Activated naive CD4-positive, alpha-beta T cell treated with anti-CD3 and anti-CD28 coated beads for 36 hours (primary cell): ENCODE data around the gene KIAA1217. TPM values are rescaled to one million over a fixed set of nuclear protein-coding genes. Genes with fewer than 3 reads are reported as not detected.

Source experiments
- CTCF ChIA-PET: fragments of 350-600 bp; sonication (Branson Sonifier 250); formaldehyde crosslinking; loops from one replicate; lab custom pipeline; 2021; ENCODE audit warnings: antibody characterized with exemption; lab: Charles Lee
- DNase-seq: peaks from one replicate; pipeline ENCODE4 v3.0.0-alpha.2; 2020
- H3K27ac Mint-ChIP-seq: one replicate; pipeline ENCODE4 v1.8.0; 2021; ENCODE audit warnings: mild to moderate bottlenecking, mixed read lengths
- H3K27me3 Mint-ChIP-seq: one replicate; pipeline ENCODE4 v1.8.0; 2021; ENCODE audit warnings: low read depth, mixed read lengths
- H3K36me3 Mint-ChIP-seq: one replicate; pipeline ENCODE4 v1.8.0; 2021; ENCODE audit warnings: low read depth, mixed read lengths
- H3K4me1 Mint-ChIP-seq: one replicate; pipeline ENCODE4 v1.8.0; 2021; ENCODE audit warnings: low read depth, mixed read lengths
- H3K4me3 Mint-ChIP-seq: one replicate; pipeline ENCODE4 v1.8.0; 2021; ENCODE audit warnings: mild to moderate bottlenecking, moderate library complexity, mixed read lengths
- H3K9me3 Mint-ChIP-seq: one replicate; pipeline ENCODE4 v1.8.0; 2021; ENCODE audit warnings: mixed read lengths
- intact Hi-C: fragments of 100-400 bp; cut with micrococcal nuclease; formaldehyde crosslinking; loops from one replicate; pipeline ENCODE4 v1.15.1; 2023
- microRNA-seq: library from miRNA; unstranded; fragments of <30 nt; microRNA quantifications from one replicate; pipeline ENCODE4 v1.2.0, GENCODE V29; 2022; ENCODE audit warnings: borderline microRNAs expressed, borderline replicate concordance
- total RNA-seq, 2 experiments: library from RNA; stranded (reverse); gene quantifications; one replicate each; pipeline ENCODE4 v1.2.3, GENCODE V29; 2021

The KIAA1217 gene
- total RNA-seq, 2 experiments from 2014 or later, result 0.57 to 0.86 TPM

GRCh38 chr10:24575481-24576002 lies 366.6 kb downstream of the KIAA1217 start:
- H3K36me3 Mint-ChIP-seq, result no peaks in the 10 kb centered on the region
- intact Hi-C loops, result no loop called here
- H3K27me3 Mint-ChIP-seq, result peaks cover 18% of the 10 kb centered on the region
- DNase-seq, result no peak
- CTCF ChIA-PET, result no interaction called here
- H3K27ac Mint-ChIP-seq, result no peak overlapping the region
- peaks cover 10% of the 10 kb centered on the region for H3K4me1 Mint-ChIP-seq
- no peaks in the 10 kb centered on the region for H3K9me3 Mint-ChIP-seq
- H3K4me3 Mint-ChIP-seq, result no peak overlapping the region

GRCh38 chr10:24579448-24579847 lies 370.5 kb downstream of the KIAA1217 start:
- Mint-ChIP-seq H3K9me3 (no peaks in the 10 kb centered on the region), H3K4me1 (peaks cover 10% of the 10 kb centered on the region), H3K4me3 (no peak overlapping the region), H3K27ac (no peak overlapping the region), H3K36me3 (peaks cover 4% of the 10 kb centered on the region), H3K27me3 (peaks cover 10% of the 10 kb centered on the region)
- DNase-seq, result no peak
- CTCF ChIA-PET, result interaction anchor here (0.6 kb wide), 1 partner anchor 22 kb away, joined by 4 read pairs; no protein-coding TSS in a partner anchor
- intact Hi-C loops, result no loop called here

- Mint-ChIP-seq H3K27me3 (peaks cover 7% of the 10 kb centered on the region), H3K4me3 (no peak overlapping the region), H3K36me3 (peaks cover 4% of the 10 kb centered on the region), H3K4me1 (peaks cover 10% of the 10 kb centered on the region), H3K27ac (no peak overlapping the region), H3K9me3 (no peaks in the 10 kb centered on the region)
- CTCF ChIA-PET, result no interaction called here
- no peak for DNase-seq
- intact Hi-C loops, result no loop called here
Measured at GRCh38 chr10:24579906-24580305, 371.0 kb downstream of the KIAA1217 start.

- no peak for DNase-seq
- CTCF ChIA-PET, result no interaction called here
- Mint-ChIP-seq H3K36me3 (peaks cover 30% of the 10 kb centered on the region), H3K9me3 (no peaks in the 10 kb centered on the region), H3K27me3 (no peaks in the 10 kb centered on the region), H3K4me3 (no peak overlapping the region), H3K4me1 (peaks cover 4% of the 10 kb centered on the region), H3K27ac (no peak overlapping the region)
- intact Hi-C loops, result no loop called here
Measured at GRCh38 chr10:24589265-24589664, 380.3 kb downstream of the KIAA1217 start.

- no peak for DNase-seq
- intact Hi-C loops, result no loop called here
Measured at GRCh38 chr10:24590697-24591457, 381.9 kb downstream of the KIAA1217 start.

GRCh38 chr10:24596217-24596930 lies 387.4 kb downstream of the KIAA1217 start:
- Mint-ChIP-seq H3K4me3 (no peak overlapping the region), H3K36me3 (peaks cover 27% of the 10 kb centered on the region), H3K27ac (no peak overlapping the region), H3K27me3 (no peaks in the 10 kb centered on the region), H3K4me1 (peaks cover 4% of the 10 kb centered on the region), H3K9me3 (no peaks in the 10 kb centered on the region)
- CTCF ChIA-PET, result no interaction called here
- intact Hi-C loops, result no loop called here
- no peak for DNase-seq

More at GRCh38 chr10:24590697-24591457, 381.9 kb downstream of the KIAA1217 start:
- H3K36me3 Mint-ChIP-seq, result peaks cover 23% of the 10 kb centered on the region
- no peaks in the 10 kb centered on the region for H3K27me3 Mint-ChIP-seq
- H3K4me1 Mint-ChIP-seq, result peaks cover 4% of the 10 kb centered on the region
- H3K9me3 Mint-ChIP-seq, result no peaks in the 10 kb centered on the region
- no peak overlapping the region for H3K4me3 Mint-ChIP-seq
- CTCF ChIA-PET, result no interaction called here
- no peak overlapping the region for H3K27ac Mint-ChIP-seq

GRCh38 chr10:24597426-24597825 lies 388.5 kb downstream of the KIAA1217 start:
- Mint-ChIP-seq H3K27me3 (no peaks in the 10 kb centered on the region), H3K27ac (no peak overlapping the region), H3K9me3 (no peaks in the 10 kb centered on the region), H3K4me1 (peaks cover 7% of the 10 kb centered on the region), H3K36me3 (peaks cover 21% of the 10 kb centered on the region), H3K4me3 (no peak overlapping the region)
- intact Hi-C loops, result no loop called here
- DNase-seq, result no peak
- CTCF ChIA-PET, result no interaction called here

Small RNAs within 50 kb of the gene (microRNA-seq; reads per million reads assigned to microRNA genes)
- not detected for gene MIR603
